ENCODE measurements around the gene PPIE.

GRCh38 chr1:39721664-39722063, 17.0 kb upstream of the PPIE start:
- no peak for TF ChIP-seq ZNF687 (CRISPR knock-in tag; IDR thresholded peaks at IDR 0.05)
- TF ChIP-seq MED1 (CRISPR knock-in tag; IDR thresholded peaks at IDR 0.05): no peak
- no peak for TF ChIP-seq HCFC1 (IDR thresholded peaks at IDR 0.05; ENCODE audit: low read depth, low read length)
- no peak for TF ChIP-seq SMC3 (IDR thresholded peaks at IDR 0.05; ENCODE audit: low read length)
- no peak for TF ChIP-seq MTF1 (CRISPR knock-in tag; IDR thresholded peaks at IDR 0.05)
- TF ChIP-seq SP1 (IDR thresholded peaks at IDR 0.05): no peak
- no peak for TF ChIP-seq SP1 (CRISPR knock-in tag; IDR thresholded peaks at IDR 0.05)
- TF ChIP-seq BCL6 (CRISPR knock-in tag; IDR thresholded peaks at IDR 0.05): no peak
- TF ChIP-seq HOXA9 (CRISPR knock-in tag; IDR thresholded peaks at IDR 0.05; ENCODE audit: borderline replicate concordance): no peak
- TF ChIP-seq SATB2 (CRISPR knock-in tag; IDR thresholded peaks at IDR 0.05): no peak
